ENCODE results near the gene DEDD. TPM values are rescaled to one million over a fixed set of nuclear protein-coding genes. Genes with fewer than 3 reads are reported as not detected.

DEDD gene
- total RNA-seq, 2 experiments from 2014 or later = 37.4 to 38.7 TPM

- H3K9me3 Mint-ChIP-seq = no peaks in the 10 kb centered on the region
- H3K4me3 Mint-ChIP-seq = no peak overlapping the region
- H3K27me3 Mint-ChIP-seq = no peaks in the 10 kb centered on the region
- H3K4me1 Mint-ChIP-seq = peaks cover 60% of the 10 kb centered on the region
- H3K27ac Mint-ChIP-seq = no peak overlapping the region
- peaks cover 13% of the 10 kb centered on the region for H3K36me3 Mint-ChIP-seq
- no peak for DNase-seq
Measured at GRCh38 chr1:161096530-161096929, 35.9 kb downstream of the DEDD start.

- Mint-ChIP-seq H3K4me1 (peaks cover 65% of the 10 kb centered on the region), H3K27ac (no peak overlapping the region), H3K36me3 (peaks cover 9% of the 10 kb centered on the region), H3K4me3 (no peak overlapping the region), H3K9me3 (no peaks in the 10 kb centered on the region), H3K27me3 (no peaks in the 10 kb centered on the region)
- DNase-seq = no peak
Measured at GRCh38 chr1:161096015-161096414, 36.5 kb downstream of the DEDD start.

- H3K9me3 Mint-ChIP-seq = no peaks in the 10 kb centered on the region
- H3K27me3 Mint-ChIP-seq = no peaks in the 10 kb centered on the region
- H3K27ac Mint-ChIP-seq = no peak overlapping the region
Measured at GRCh38 chr1:161095230-161095629, 37.2 kb downstream of the DEDD start.

GRCh38 chr1:161094481-161094880 lies 38.0 kb downstream of the DEDD start:
- Mint-ChIP-seq H3K27ac (no peak overlapping the region), H3K27me3 (no peaks in the 10 kb centered on the region), H3K9me3 (no peaks in the 10 kb centered on the region), H3K36me3 (peaks cover 4% of the 10 kb centered on the region), H3K4me3 (no peak overlapping the region), H3K4me1 (peaks cover 66% of the 10 kb centered on the region)
- no peak for DNase-seq

More at GRCh38 chr1:161095230-161095629, 37.2 kb downstream of the DEDD start:
- peaks cover 66% of the 10 kb centered on the region for H3K4me1 Mint-ChIP-seq
- peaks cover 7% of the 10 kb centered on the region for H3K36me3 Mint-ChIP-seq
- DNase-seq = no peak
- no peak overlapping the region for H3K4me3 Mint-ChIP-seq

GRCh38 chr1:161092621-161093028 lies 39.8 kb downstream of the DEDD start:
- Mint-ChIP-seq H3K9me3 (no peaks in the 10 kb centered on the region), H3K27ac (peak overlapping the region; percentile 35), H3K36me3 (no peaks in the 10 kb centered on the region), H3K27me3 (no peaks in the 10 kb centered on the region), H3K4me1 (peaks cover 64% of the 10 kb centered on the region), H3K4me3 (no peak overlapping the region)
- peak; percentile 58 for DNase-seq

- no peaks in the 10 kb centered on the region for H3K36me3 Mint-ChIP-seq
- no peak overlapping the region for H3K4me3 Mint-ChIP-seq
- H3K27me3 Mint-ChIP-seq = no peaks in the 10 kb centered on the region
- H3K4me1 Mint-ChIP-seq = peaks cover 59% of the 10 kb centered on the region
- peak overlapping the region; percentile 23 for H3K27ac Mint-ChIP-seq
- H3K9me3 Mint-ChIP-seq = no peaks in the 10 kb centered on the region
- no peak for DNase-seq
Measured at GRCh38 chr1:161091796-161092507, 40.5 kb downstream of the DEDD start.

- no peak for DNase-seq
- no peaks in the 10 kb centered on the region for H3K27me3 Mint-ChIP-seq
- H3K27ac Mint-ChIP-seq = no peak overlapping the region
- H3K4me3 Mint-ChIP-seq = no peak overlapping the region
- H3K4me1 Mint-ChIP-seq = peaks cover 51% of the 10 kb centered on the region
- H3K36me3 Mint-ChIP-seq = no peaks in the 10 kb centered on the region
- no peaks in the 10 kb centered on the region for H3K9me3 Mint-ChIP-seq
Measured at GRCh38 chr1:161091093-161091492, 41.4 kb downstream of the DEDD start.

GRCh38 chr1:161090617-161091016 lies 41.9 kb downstream of the DEDD start:
- no peaks in the 10 kb centered on the region for H3K9me3 Mint-ChIP-seq
- peaks cover 48% of the 10 kb centered on the region for H3K4me1 Mint-ChIP-seq
- no peak for DNase-seq
- no peak overlapping the region for H3K4me3 Mint-ChIP-seq
- no peaks in the 10 kb centered on the region for H3K36me3 Mint-ChIP-seq
- no peak overlapping the region for H3K27ac Mint-ChIP-seq
- H3K27me3 Mint-ChIP-seq = no peaks in the 10 kb centered on the region

GRCh38 chr1:161089938-161090337 lies 42.5 kb downstream of the DEDD start:
- DNase-seq = no peak
- peaks cover 48% of the 10 kb centered on the region for H3K4me1 Mint-ChIP-seq
- no peaks in the 10 kb centered on the region for H3K36me3 Mint-ChIP-seq
- no peaks in the 10 kb centered on the region for H3K9me3 Mint-ChIP-seq
- H3K27me3 Mint-ChIP-seq = no peaks in the 10 kb centered on the region
- no peak overlapping the region for H3K27ac Mint-ChIP-seq
- H3K4me3 Mint-ChIP-seq = no peak overlapping the region

- H3K36me3 Mint-ChIP-seq = no peaks in the 10 kb centered on the region
- H3K27me3 Mint-ChIP-seq = no peaks in the 10 kb centered on the region
- H3K27ac Mint-ChIP-seq = no peak within 1 kb of the TSS
- peaks cover 48% of the 10 kb centered on the region for H3K4me1 Mint-ChIP-seq
- no peaks in the 10 kb centered on the region for H3K9me3 Mint-ChIP-seq
- no peak for DNase-seq
- H3K4me3 Mint-ChIP-seq = no peak within 1 kb of the TSS
Measured at GRCh38 chr1:161089251-161089924, 43.1 kb downstream of the DEDD start, which contains the start of gene NECTIN4. Gene NECTIN4 (minus strand): TSS chr1:161089558. CDS start chr1:161089296, 262 bp downstream.

GRCh38 chr1:161088587-161089110 lies 43.8 kb downstream of the DEDD start:
- Mint-ChIP-seq H3K36me3 (no peaks in the 10 kb centered on the region), H3K27ac (no peak overlapping the region)

GRCh38 chr1:161086457-161086856 lies 46.0 kb downstream of the DEDD start:
- Mint-ChIP-seq H3K9me3 (no peaks in the 10 kb centered on the region), H3K27ac (no peak overlapping the region), H3K4me3 (no peak overlapping the region), H3K36me3 (no peaks in the 10 kb centered on the region), H3K4me1 (peaks cover 25% of the 10 kb centered on the region), H3K27me3 (no peaks in the 10 kb centered on the region)
- no peak for DNase-seq

More at GRCh38 chr1:161088587-161089110, 43.8 kb downstream of the DEDD start:
- H3K4me1 Mint-ChIP-seq = peaks cover 45% of the 10 kb centered on the region
- DNase-seq = no peak
- no peaks in the 10 kb centered on the region for H3K27me3 Mint-ChIP-seq
- H3K9me3 Mint-ChIP-seq = no peaks in the 10 kb centered on the region
- no peak overlapping the region for H3K4me3 Mint-ChIP-seq

GRCh38 chr1:161085165-161085564 lies 47.3 kb downstream of the DEDD start:
- H3K36me3 Mint-ChIP-seq = no peaks in the 10 kb centered on the region
- peaks cover 13% of the 10 kb centered on the region for H3K4me1 Mint-ChIP-seq
- no peak for DNase-seq
- H3K27ac Mint-ChIP-seq = no peak overlapping the region
- no peaks in the 10 kb centered on the region for H3K9me3 Mint-ChIP-seq
- H3K27me3 Mint-ChIP-seq = no peaks in the 10 kb centered on the region
- no peak overlapping the region for H3K4me3 Mint-ChIP-seq

- Mint-ChIP-seq H3K27me3 (no peaks in the 10 kb centered on the region), H3K4me1 (peaks cover 11% of the 10 kb centered on the region), H3K36me3 (no peaks in the 10 kb centered on the region), H3K27ac (no peak overlapping the region), H3K9me3 (no peaks in the 10 kb centered on the region), H3K4me3 (no peak overlapping the region)
- no peak for DNase-seq
Measured at GRCh38 chr1:161084597-161084988, 47.9 kb downstream of the DEDD start.

- H3K4me1 Mint-ChIP-seq = peaks cover 11% of the 10 kb centered on the region
- H3K9me3 Mint-ChIP-seq = no peaks in the 10 kb centered on the region
- H3K36me3 Mint-ChIP-seq = no peaks in the 10 kb centered on the region
- DNase-seq = no peak
- no peaks in the 10 kb centered on the region for H3K27me3 Mint-ChIP-seq
- H3K27ac Mint-ChIP-seq = no peak overlapping the region
- H3K4me3 Mint-ChIP-seq = no peak overlapping the region
Measured at GRCh38 chr1:161083748-161084596, 48.5 kb downstream of the DEDD start.

All from activated naive CD8-positive, alpha-beta T cell treated with anti-CD3 and anti-CD28 coated beads for 36 hours (primary cell).